GM20000 (cell line): Measurements from ENCODE around the gene KCP.

ENCODE experiments used
- DNase-seq: peaks from one replicate; pipeline ENCODE4 v3.0.0; 2012; ENCODE audit warnings: low spot score
- TF ChIP-seq, protein P1 (sequence below): IDR thresholded peaks from 2 replicates; pipeline ENCODE4 v1.5.1; 2012; ENCODE audit warnings: mild to moderate bottlenecking, control low read depth; ENCODE audit errors: extremely low read depth, missing control alignments

The KCP gene

DNA sequence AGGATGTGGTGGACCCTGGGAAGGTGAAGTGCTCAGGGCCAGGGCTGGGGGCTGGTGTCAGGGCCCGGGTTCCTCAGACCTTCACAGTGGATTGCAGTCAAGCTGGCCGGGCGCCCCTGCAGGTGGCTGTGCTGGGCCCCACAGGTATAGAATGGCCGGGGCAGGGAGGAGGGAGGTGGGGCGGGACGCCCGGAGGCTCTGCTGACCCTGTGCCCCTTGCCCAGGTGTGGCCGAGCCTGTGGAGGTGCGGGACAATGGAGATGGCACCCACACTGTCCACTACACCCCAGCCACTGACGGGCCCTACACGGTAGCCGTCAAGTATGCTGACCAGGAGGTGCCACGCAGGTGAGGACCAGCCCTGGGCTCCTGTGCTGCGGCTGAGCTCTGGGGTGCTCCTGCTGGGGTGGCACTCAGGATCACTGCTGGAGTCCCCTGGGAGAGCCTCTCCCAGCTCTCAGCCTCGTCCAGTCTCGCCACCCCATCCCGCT, 62.7 kb downstream of the KCP start:
- TF ChIP-seq, protein P1, sequence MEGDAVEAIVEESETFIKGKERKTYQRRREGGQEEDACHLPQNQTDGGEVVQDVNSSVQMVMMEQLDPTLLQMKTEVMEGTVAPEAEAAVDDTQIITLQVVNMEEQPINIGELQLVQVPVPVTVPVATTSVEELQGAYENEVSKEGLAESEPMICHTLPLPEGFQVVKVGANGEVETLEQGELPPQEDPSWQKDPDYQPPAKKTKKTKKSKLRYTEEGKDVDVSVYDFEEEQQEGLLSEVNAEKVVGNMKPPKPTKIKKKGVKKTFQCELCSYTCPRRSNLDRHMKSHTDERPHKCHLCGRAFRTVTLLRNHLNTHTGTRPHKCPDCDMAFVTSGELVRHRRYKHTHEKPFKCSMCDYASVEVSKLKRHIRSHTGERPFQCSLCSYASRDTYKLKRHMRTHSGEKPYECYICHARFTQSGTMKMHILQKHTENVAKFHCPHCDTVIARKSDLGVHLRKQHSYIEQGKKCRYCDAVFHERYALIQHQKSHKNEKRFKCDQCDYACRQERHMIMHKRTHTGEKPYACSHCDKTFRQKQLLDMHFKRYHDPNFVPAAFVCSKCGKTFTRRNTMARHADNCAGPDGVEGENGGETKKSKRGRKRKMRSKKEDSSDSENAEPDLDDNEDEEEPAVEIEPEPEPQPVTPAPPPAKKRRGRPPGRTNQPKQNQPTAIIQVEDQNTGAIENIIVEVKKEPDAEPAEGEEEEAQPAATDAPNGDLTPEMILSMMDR: no peak
- DNase-seq: no peak

DNA sequence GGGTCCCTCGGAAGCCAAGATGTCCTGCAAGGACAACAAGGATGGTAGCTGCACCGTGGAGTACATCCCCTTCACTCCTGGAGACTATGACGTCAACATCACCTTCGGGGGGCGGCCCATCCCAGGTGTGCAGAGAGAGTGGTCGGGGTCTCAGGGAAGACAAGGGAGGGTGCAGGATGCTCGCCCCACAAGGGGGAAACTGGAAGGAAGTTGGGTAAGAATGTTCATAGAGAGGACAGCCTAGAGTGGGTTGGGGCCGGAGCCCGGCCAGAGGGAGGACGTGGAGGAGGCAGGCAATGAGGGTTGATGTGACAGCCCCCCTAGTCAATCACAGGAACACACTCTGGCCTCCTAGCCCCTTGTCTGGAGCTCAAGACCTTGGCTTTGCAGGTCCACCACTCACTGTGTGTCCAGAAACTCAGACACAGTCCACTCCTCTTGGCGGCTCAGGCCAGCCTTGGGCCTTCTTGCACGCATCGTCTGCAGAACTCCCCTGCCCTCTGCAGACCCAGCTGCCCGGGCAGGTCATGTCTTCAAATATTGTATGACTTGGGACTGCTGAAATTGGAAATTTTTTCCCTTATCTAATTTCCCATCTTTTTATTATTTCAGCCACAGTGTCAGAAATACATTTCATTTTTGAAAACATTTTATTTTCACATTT, 63.6 kb downstream of the KCP start:
- DNase-seq: no peak
- TF ChIP-seq, protein P1: no peak

DNA sequence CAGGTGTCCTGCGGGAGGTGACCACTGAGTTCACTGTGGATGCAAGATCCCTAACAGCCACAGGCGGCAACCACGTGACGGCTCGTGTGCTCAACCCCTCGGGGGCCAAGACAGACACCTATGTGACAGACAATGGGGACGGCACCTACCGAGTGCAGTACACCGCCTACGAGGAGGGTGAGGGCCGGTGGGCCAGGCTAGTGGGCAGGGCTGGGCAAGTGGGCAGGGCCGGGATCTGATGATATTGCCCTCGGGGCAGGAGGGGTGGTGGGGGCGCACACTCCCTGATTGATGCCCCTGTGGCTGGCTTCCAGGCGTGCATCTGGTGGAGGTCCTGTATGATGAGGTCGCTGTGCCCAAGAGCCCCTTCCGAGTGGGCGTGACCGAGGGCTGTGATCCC, 64.5 kb downstream of the KCP start:
- no peak for DNase-seq
- TF ChIP-seq, protein P1: no peak

DNA sequence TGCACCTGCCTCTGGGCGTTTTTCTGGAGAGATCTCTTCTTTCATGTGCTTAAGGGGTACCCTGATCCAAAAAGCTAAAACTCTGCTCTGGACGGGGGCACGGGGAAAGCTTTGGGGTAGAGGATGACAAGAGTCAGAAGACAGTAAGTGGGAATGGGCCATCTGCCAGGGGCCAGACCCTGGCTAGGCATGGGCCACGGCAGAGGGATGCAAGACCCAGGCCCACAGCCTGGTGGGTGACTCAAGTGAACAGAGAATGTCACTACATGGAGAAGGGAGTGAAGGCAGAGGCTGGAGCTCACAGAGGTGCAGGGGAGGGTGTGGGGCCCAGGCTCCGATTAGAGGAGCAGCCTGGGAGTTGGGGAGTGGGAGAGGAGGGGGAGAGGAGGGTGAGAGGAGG, 65.0 kb downstream of the KCP start:
- DNase-seq: no peak
- TF ChIP-seq, protein P1: no peak

DNA sequence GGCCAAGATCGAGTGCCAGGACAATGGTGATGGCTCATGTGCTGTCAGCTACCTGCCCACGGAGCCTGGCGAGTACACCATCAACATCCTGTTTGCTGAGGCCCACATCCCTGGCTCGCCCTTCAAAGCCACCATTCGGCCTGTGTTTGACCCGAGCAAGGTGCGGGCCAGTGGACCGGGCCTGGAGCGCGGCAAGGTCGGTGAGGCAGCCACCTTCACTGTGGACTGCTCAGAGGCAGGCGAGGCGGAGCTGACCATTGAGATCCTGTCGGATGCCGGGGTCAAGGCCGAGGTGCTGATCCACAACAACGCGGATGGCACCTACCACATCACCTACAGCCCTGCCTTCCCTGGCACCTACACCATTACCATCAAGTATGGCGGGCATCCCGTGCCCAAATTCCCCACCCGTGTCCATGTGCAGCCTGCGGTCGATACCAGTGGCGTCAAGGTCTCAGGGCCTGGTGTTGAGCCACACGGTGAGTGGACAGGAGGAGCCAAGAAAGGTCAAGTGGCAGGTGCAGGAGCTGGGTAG, 65.7 kb downstream of the KCP start:
- no peak for DNase-seq
- TF ChIP-seq, protein P1: no peak

DNA sequence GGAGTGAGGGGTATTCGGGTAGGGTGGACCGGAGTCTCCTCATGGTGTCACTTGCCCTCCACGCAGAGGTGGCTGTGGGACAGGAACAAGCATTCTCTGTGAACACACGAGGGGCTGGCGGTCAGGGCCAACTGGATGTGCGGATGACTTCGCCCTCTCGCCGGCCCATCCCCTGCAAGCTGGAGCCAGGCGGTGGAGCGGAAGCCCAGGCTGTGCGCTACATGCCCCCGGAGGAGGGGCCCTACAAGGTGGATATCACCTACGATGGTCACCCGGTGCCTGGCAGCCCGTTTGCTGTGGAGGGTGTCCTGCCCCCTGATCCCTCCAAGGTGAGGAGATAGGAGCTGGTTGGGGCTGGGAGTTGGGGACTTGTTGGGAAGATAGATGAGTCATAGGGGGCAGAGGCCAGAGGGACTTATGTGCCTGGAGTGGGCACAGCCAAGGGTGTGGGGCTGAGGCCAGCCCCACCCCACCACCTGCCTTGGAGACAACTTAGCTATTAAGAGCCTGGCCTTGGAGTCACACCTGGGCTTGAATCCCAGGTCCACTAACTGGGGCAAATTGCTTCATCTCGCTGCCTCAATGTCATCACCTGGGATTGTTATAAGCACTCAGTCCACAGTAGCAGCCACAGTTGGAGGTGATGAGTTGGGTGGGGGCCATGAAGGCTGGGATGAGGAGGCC, 66.4 kb downstream of the KCP start:
- no peak for DNase-seq
- TF ChIP-seq, protein P1: no peak
